Superior temporal gyrus (tissue), 1 donor: ENCODE results near the gene TRMT11.
A peak's percentile ranks its signal among the peaks of the same experiment; 100 is the strongest.
"Not testable (repeated sequence)": the region's sequence is repeated elsewhere in the genome, so short reads cannot be mapped to it uniquely, and the experiment has no call there.

Experiments used
- DNase-seq: peaks from one replicate; pipeline ENCODE4 v3.0.0-alpha.2; 2016; ENCODE audit errors: extremely low spot score

TRMT11 gene

DNA sequence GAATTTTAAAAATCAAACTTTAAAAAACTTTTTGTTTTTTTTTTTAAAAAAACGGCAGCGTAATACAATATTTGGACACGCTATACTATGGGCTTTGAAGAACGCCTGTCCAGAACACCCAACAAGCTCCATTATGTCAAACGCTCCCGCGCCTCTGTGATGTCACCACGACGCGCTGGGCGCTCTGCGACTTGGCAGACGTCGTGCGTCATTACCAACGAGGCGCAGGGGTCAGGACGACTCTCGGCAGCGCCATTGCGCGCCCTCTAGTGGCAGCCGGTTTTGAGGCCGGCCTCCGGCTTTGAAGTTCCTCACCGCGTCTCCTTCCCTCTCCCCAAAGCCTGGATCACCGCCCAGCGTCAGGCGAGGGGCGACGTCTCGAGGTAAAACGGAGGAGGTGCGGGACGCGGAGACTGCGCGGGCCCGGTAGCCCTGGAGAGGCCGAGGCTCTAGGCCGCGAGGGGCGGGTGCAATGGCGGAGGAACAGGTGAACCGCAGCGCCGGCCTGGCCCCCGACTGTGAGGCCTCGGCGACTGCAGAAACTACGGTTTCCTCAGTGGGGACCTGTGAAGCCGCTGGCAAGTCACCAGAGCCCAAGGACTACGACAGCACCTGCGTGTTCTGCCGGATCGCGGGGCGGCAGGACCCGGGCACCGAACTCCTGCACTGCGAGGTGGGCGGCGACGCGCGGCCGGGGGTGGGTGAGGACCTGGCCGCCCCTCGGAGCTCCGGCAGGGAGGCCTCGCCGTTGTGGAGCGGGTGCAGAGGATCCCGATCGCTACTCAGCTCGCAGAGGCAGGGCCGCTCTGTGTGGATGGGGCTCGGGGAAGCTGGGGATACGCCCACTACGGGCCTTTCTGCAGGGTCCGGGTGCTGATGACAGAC lies 29.6 kb upstream of the TRMT11 start, which contains the start of gene HINT3:
TSS of gene HINT3 (plus strand) at position 265 of the 885 bp plus-strand sequence. CDS start at position 473, 208 bp downstream.
- DNase-seq: peak; percentile 99

DNA sequence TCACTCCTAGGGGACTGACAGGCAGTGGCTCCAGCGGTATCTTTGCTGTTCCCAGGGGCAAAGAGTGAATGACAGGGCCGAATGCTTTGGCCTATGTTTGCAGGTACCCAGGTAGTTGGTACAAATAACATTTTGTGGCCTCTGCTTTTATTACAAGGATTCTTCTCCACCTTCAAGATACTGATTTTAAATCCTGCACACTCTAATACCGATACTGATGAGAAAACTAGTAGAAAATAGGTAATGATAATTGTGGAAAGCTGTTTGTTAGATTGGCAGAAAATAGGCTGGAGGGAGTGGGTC lies 29.0 kb upstream of the TRMT11 start:
- peak; percentile 76 for DNase-seq

DNA sequence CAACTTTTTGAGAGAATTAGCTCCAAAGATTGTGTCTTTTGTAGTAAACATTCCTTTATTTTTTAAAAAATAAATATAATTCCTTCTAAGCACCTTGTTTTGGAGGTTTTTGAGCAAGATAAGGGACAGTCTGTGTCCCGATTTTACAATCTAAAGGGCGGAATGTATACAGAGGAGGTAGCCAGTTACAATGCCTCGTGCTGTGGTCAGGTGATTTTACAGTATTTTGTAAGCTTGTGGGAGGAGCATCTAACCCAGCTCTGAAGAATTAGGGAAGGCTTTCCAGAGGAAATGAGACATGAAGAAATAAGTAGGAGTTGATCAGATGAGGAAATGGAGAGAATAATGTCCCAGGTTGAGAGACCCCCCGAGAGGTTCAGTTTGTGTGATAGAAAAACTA lies 28.5 kb upstream of the TRMT11 start:
- peak; percentile 87 for DNase-seq

DNA sequence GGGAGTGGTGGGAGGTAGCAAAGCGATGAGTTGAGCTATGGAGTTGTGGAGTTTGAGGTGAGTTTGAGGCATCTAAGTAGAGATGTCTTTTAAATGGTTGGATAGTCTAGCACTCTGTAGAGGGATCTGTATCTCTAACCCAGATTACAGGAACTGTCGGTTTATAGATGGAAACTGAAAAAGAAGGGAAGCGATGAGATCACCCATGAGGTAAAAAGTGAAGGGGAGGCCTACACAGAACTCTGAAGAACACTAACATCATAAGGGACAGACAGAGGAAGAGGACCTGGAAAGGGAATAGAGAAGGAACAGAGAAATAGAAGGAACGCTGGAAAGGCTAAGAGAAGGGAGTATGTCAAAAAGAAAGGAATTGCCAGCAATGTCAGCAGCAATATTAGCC lies 27.3 kb upstream of the TRMT11 start:
- peak; percentile 29 for DNase-seq

DNA sequence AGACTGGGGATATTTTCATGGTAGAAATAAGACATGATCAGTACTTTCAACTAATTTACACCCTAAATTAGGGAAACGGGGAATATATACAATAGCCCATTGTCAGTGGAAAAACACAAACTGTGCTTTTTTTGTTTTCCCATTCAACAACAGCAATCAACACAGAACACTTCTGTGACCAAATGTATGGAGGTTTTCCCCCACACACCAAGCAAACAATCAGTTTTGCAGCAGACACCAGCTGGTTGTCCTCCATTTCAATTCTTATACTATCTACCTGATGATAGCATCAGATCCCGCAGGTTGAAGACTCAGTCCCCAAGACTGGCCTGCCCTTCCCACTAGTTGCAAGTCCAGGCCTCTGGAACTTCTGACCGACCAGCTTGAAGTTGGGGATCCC lies 25.2 kb upstream of the TRMT11 start:
- peak; percentile 90 for DNase-seq

DNA sequence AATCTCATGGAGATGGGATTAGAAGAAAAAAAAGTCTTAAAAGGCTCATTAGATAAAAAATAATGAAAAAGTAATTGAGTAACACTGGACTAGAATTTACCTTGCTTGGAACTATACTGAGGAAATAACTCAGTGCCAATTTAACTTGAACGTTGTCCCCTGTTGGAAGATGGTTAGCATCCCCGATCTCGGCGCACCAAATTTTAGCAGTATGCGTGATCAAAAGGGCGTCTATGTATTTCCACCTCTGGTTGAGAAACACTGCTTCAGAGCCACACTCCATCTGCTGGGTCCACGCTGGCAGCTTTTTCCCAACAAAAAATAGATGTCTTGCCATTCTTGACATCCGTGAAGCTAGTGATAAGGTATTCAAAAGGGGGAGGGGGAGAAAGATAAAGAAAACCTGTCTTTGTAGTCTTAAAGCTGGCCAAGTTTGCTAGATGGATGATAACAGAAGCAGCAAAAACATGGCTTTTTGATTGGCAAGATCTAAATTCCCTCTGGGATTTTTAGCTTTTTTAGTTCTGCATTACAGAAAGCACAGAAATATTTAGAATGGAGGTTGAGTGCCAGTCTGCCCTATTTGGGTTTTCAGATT lies 23.3 kb upstream of the TRMT11 start:
- DNase-seq: peak; percentile 43

DNA sequence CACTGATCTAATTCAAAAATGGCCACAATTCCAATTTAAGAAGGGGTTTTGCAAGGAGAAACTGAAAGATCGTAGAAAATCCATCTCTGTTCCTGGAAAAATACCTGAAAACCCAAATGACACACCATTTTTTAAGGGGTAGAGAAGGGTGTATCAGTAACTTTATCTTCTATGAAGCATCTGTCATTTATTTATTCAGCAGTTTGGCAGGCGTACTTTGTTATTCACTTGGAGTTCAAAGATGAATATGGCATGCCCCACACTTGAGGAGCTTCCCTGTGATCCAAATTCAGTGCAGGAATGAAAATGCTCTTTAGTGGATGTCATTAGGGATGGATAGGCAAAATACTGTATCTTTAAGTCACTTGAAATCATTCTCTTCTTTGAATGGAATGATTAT lies 22.5 kb upstream of the TRMT11 start:
- peak; percentile 66 for DNase-seq

DNA sequence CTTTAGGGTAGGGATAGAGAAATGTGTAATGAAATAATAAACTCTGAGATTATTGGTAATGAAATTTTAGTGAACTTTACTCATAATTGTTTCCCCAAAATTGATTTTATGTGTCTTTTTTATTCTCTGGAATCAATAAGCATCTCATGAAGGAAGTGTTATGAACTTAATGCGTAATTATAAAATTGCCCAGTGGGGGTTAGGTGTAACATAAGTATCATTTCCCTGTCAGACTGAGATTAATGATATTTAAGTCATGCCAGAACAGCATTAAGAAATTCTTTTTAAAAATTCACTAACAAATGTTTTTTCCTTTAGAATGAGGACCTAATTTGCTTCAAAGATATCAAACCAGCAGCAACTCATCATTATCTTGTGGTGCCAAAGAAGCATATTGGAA lies 19.8 kb upstream of the TRMT11 start:
- DNase-seq: peak; percentile 35

DNA sequence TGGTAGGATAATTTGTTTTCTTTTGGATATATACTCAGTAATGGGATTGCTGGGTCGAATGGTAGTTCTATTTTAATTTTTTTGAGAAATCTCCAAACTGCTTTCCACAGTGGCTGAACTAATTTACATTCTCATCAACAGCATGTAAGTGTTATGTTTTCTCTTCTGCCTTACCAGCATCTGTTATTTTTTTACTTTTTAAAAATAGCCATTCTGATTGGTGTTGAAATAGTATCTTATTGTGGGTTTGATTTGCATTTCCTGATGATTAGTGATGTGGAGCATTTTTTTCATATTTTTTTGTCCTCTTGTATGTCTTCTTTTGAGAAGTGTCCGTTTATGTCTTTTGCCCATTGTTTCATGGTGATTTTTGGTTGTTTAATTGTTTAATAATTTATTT lies 17.8 kb upstream of the TRMT11 start:
- no peak for DNase-seq

DNA sequence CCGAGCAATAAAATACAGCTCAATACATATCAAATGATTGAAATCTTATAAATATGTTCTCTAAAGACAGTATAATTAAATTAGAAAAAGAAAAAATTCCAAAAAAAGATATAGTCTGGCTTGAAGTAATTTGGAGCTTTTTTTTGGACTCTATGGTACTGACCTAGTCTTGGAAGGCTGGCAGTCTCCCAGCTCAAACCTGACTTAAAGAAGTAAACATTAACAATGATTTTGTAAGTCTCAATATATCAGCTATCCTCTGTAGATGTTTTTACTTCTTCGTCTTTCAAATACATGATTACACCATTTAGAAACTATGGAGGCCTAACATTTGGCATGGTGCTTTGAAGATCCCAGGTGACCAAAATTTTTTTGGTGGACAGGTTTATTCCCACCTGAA lies 15.6 kb upstream of the TRMT11 start:
- DNase-seq: peak; percentile 13

DNA sequence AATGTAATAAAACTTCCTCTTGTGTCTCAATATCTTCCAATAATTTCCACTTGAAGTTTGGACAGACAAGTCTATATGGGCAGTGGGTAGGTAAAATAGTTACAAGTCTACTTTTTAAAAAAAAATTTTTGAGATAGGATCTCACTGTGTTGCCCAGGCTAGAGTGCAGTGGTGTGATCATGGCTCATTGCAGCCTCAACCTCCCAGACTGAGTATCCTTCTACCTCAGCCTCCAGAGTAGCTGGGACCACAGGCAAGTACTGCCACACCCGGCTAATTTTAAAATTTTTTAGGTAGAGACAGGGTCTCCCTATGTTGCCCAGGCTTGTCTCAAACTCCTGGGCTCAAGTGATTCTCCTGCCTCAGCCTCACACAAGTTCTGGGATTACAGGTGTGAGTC lies 13.9 kb upstream of the TRMT11 start:
- DNase-seq: not testable (repeated sequence)

DNA sequence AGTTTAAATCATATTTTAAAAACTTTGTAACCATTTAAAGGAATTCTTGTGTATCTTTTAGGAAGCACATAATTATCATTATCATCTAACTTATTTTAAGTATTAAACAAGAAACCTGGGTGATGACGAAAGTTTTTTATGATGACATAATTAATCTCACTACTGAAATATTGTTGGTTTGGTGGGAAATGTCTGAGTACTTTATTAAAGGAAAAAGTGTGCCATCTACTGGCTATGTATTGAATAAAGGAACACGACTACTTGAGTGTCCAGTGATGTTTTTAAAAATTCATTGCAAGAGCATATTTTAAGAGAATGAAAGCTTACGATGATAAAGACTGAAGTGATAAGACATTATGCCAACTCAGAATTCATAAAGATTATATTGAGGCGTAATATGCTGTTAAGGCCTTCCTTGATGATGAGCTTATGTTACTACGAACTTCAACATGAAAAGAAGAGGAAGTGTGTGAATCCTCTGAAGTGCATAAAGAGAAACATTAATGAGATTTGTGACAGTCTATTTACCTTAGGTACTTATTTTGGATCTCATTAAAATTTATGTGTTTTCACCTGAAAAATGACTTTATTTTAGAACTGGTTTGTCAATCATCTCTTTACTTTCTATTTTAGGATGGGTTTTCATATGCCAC lies 12.0 kb upstream of the TRMT11 start:
- peak; percentile 94 for DNase-seq

DNA sequence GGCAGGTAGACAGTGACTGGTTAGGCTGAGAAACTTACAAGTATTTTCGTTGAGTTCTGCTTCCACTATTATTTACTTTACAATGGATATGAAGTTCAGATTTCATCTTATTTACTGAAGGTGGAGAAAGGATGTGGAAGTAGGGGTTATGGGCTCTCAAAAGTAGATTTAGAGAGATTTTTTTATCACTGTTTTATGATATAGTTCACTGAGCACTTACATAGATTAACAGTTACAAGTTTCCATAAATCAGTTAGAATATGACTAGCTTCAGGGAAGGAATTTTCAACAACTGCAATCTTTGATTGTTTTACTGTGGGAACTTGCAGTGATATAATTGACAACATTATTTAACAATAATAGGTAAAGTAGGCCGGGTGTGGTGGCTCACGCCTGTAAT lies 7.2 kb upstream of the TRMT11 start:
- DNase-seq: no peak

DNA sequence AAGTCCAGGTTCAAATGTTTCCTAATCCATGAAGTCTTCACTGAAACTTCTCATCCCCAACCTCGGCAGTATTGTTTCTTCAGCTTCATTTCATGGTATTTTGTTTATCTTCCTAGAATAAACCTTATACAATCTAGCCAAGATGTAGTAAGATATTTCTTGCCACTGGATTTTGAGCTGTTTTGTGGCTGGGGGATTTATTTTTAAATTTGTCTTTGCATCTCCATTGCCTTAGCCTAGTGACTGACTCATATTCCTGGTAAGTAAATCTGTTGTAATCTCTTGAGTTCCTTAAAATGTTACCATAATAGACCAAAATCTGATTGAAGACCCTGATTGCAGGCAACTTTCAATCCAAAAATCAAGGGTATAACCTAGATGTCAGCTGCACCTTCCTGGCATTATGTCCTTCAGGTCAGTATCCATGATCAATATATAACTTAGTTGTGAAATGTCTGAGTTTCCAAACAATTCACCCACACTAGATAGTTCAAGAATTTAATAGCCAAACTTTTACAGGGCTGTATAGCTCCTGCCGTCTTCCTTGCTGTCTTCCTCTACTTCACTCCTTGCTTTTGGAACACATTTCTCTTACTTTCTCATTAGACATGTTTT lies 4.7 kb upstream of the TRMT11 start:
- no peak for DNase-seq

DNA sequence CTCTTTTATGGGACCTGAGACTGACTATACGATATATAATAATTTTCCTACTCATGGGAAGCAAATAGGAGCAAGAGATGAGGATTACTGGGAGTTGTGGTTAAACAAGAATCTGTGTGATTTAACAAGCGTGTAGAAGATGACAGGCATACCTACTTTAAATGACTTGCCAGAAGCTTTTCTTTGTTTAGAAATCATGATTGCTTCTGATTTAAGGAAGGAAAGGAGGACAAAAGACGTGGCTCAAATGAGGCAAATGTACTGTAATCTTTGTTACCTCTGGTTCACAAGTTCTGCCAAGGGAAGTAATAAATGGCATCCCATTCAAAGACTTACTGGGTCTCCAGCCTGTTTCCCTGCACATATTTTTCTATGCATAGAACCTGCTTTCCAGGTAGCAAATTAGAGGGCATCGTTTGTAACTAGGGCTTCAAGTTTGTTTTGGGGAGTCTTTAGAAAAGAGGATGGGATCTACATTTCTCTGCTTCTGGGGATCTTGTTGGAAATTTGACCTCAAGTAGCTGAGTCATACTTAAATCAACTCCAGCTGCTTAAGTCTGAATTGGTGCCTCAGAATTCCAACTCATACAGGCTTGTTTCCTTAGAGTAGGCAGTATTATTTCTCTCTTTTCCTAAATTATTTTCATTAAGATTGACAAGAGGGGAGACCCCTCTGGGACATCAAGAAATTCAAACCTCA lies 2.9 kb upstream of the TRMT11 start:
- DNase-seq: no peak

DNA sequence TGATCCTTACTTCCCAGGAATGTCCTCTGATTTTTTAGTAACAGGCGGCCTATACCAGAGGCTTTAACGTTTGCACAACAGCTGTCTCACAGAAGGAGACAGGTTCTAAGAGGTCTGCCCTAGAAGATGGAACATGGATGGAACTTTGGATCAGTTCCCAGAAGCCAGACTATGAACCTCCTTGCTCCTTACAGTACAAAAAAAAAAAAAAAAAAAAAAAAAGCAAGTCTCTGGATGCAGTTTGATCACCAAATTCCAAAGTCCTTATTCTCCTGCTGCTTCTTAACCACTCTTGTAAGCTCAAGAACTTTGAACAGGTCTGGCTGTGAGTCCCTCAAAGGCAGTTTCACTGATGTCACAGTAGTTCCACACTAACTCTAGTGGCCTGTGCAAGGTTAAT lies 2.0 kb upstream of the TRMT11 start:
- no peak for DNase-seq

DNA sequence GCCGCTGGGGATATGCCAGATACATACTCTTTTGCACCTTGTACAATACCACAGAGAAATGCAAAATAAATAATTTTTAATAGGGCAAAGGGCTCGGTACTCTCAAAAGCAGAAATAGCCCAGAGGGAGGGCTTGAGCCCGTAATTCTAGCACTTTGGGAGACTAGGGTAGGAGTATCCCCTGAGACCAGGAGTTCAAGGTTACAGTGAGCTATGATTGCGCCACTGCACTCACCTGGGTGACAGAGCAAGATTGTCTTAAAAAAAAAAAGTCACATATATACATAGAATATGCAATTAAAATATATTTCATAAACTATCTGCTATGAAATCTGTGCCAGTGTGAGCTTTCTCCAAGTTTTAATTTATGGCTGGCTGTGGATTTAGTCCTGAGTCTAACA lies 818 bp upstream of the TRMT11 start:
- no peak for DNase-seq

DNA sequence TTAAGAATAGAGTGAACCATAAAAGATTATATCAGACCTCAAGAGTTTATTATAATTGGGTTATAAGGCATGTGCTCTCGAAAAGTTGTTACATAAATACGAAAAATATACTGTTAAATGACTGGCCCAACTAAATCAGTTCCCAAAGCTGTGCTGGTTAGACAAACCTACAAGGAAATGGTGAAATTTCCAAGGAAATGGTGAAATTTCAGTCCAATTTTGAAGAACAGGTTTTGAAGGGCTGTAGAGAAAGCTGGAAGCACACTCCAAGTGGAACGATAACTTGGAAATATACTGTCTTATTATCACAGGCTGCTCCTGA lies 400 bp upstream of the TRMT11 start:
- peak; percentile 59 for DNase-seq

DNA sequence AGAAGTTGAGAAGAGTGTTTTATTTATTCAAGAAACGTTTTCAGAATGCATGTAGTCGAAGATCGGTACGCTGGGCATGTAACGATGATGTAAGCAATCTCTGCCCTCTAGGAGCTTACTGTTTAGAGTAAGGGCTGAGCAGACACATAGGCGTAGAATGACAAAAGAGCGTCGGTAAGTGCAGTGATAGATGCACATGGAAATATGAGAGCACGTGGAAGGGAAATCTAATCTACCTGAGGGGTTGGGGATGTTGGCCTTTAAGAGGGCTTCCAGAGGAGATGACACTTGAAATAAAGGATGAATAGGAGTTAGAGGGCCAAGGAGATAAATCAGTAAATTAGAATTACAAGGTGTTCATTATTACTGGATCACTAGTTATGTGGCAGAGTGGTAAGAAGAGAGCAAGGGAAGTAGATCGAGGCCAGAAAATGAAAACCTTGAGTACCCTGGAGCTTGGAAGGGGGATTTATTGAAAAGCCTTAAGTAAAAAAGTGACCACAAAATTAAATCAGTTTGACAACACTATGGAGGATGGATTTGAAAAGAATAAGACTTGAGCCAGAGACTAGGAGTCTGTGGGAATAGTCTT lies 782 bp downstream of the TRMT11 start:
- DNase-seq: no peak

DNA sequence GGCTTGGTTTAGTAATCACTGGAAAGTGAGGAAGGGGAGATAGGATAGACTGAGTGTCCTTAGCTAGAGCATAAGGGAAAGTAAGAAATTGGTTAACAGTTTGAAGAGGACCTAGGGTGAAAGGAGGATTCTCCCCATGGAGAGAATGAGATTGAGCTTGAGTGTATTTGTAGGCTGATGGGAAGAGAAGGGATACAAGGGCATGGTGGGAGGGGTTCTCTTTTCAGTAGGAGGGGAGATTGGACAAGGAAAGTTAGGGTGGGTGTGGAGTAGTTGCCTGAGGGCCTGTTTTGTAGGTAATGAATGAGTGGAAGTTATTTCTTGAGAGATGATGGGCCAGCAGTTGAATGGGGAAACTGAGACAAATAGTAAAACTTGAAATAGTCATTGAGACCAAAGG lies 1.9 kb downstream of the TRMT11 start:
- no peak for DNase-seq

DNA sequence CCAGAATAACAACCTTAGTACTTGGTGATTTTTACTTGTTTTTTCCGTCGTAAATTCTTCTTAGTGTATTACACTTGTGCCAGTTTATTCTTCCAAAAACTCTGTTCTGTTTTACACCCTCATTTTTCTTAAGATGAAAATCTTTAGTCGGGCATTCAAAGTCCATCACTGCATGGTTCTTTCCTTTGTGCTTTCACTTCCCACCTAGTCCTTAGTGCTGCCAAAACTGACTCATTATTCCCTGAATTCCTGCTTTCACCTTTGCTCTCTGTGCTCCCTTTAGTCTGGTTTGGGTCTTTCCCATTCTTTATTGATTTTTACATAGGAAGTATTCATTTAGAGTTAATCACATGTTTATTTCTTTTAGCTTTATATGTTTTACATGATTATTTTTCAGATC lies 3.3 kb downstream of the TRMT11 start:
- no peak for DNase-seq

DNA sequence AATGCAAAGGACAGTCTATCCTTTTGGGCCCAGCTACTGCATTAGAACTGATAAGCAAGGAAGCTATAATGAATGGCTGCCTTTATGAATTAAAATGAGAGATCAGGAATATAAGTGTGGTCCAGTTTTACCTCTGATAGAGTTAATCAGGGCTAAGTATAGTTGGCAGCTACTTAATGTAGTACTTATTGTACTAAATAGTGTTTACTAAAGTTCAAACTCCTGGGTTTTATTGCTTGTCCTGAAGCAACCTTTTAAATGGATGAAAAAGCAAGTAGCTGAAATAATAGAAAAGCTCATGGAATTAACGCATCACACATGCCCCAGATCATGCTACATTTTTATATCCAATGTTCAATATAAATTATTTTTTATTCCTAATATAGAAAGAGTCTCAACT lies 5.3 kb downstream of the TRMT11 start:
- DNase-seq: no peak
